EL (cell line): ENCODE data around the gene TAGAP.

Experiments used
- DNase-seq: peaks from one replicate; pipeline ENCODE4 v3.0.0-alpha.2; 2016

The TAGAP gene

GRCh38 chr6:159071843-159072769, 27.3 kb upstream of the TAGAP start:
- DNase-seq, result no peak

GRCh38 chr6:159068904-159069578, 24.2 kb upstream of the TAGAP start:
- DNase-seq, result no peak

- no peak for DNase-seq
Observed at GRCh38 chr6:159067334-159067733, 22.5 kb upstream of the TAGAP start.

- no peak for DNase-seq
Observed at GRCh38 chr6:159066483-159066882, 21.7 kb upstream of the TAGAP start.

GRCh38 chr6:159065759-159066329, 21.1 kb upstream of the TAGAP start:
- no peak for DNase-seq

- DNase-seq, result no peak
Observed at GRCh38 chr6:159065091-159065490, 20.3 kb upstream of the TAGAP start.

- DNase-seq, result no peak
Observed at GRCh38 chr6:159064477-159064876, 19.7 kb upstream of the TAGAP start.

- no peak for DNase-seq
Observed at GRCh38 chr6:159063549-159063948, 18.8 kb upstream of the TAGAP start.

GRCh38 chr6:159062976-159063375, 18.2 kb upstream of the TAGAP start:
- no peak for DNase-seq

- no peak for DNase-seq
Observed at GRCh38 chr6:159062564-159062945, 17.8 kb upstream of the TAGAP start.

- DNase-seq, result no peak
Observed at GRCh38 chr6:159061805-159062563, 17.2 kb upstream of the TAGAP start.

- DNase-seq, result no peak
Observed at GRCh38 chr6:159061146-159061545, 16.4 kb upstream of the TAGAP start.

GRCh38 chr6:159059885-159060506, 15.2 kb upstream of the TAGAP start:
- DNase-seq, result no peak

- DNase-seq, result no peak
Observed at GRCh38 chr6:159059141-159059540, 14.3 kb upstream of the TAGAP start.

- DNase-seq, result no peak
Observed at GRCh38 chr6:159056899-159057298, 12.1 kb upstream of the TAGAP start.

GRCh38 chr6:159056432-159056831, 11.6 kb upstream of the TAGAP start:
- no peak for DNase-seq

GRCh38 chr6:159056003-159056402, 11.2 kb upstream of the TAGAP start:
- no peak for DNase-seq

- DNase-seq, result no peak
Observed at GRCh38 chr6:159053781-159054398, 9.1 kb upstream of the TAGAP start.

- no peak for DNase-seq
Observed at GRCh38 chr6:159052720-159053119, 7.9 kb upstream of the TAGAP start.

GRCh38 chr6:159047891-159048685, 3.3 kb upstream of the TAGAP start:
- DNase-seq, result no peak

GRCh38 chr6:159045801-159046200, 1.0 kb upstream of the TAGAP start:
- no peak for DNase-seq
